SH-SY5Y (cell line): ENCODE measurements around the gene MAEL.

ENCODE experiments used
- GATA2 ChIP-seq: IDR thresholded peaks from 2 replicates; pipeline ENCODE4 v1.6.1; 2011; ENCODE audit warnings: mild to moderate bottlenecking, low read depth, low read length
- GATA3 ChIP-seq: IDR thresholded peaks from 2 replicates; pipeline ENCODE4 v1.6.1; 2011; ENCODE audit warnings: low read depth, mild to moderate bottlenecking, low read length, moderate library complexity

DNA sequence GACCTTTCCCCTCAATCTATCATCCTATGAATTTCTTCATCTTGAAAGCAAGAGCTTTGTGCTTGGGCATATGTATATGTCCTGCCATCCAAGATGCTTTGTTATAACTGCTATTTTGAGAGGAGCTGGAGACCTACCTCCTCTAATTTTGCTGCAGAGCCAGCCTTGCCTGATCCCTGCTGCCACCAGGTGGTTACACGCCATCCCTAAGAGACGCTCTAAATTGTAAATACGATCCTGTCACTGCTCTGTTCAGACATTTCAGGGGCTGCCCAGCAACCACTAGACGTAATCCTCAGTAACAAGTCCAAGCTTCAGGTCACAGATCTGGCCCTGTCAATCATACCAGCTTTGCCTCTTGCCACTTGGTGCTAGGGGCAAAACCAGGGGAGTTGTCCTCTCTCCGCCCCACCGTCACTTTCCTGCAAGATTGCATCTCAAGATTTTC is 68.2 kb downstream of the MAEL start:
- TF ChIP-seq GATA2 = no peak
- no peak for TF ChIP-seq GATA3
